ENCODE results near the gene BFSP2. TPM values are rescaled to one million over a fixed set of nuclear protein-coding genes. Genes with fewer than 3 reads are reported as not detected.

BFSP2 gene
- total RNA-seq, 4 donors from 2014 or later = 2.6 TPM; not detected in 3

DNA sequence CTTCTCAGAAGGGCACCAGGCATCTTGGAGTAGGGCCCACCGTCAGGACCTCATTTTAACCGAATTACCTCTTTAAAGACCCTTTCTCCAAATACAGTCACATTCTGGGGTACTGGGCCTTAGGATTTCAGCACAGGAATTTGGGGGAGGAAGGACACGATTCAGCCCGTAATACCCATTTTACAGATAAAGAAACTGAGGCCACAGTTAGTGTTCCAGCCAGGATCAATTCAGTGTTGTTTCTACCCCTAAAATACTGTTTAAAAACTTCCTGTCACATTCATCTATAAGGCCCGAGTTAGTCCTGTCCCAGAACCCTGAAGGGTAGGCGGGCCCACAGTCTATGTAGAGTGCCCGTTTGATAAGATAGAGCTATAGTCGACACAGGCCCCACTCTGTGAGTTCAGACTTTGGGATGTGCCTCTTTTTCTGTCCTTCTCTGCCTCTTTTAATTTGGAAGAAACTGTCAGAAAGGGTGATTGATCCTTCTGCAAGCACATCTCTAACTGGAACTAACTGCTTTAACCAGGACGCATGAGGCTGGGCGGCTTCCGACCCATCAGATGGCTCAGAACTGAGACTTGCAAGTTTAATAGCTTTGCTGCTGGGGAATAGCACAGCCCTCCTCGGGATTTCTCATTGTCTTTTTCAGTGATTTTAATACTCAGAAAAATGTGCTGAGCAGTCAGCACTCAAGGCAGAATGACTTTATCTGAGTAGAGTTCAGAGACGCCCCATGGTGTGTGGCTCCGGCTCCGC, 19.5 kb downstream of the BFSP2 start:
- Histone ChIP-seq H3K36me3 (no peaks in the 10 kb centered on the region), H3K27ac (no peak overlapping the region), H3K4me3 (no peak overlapping the region), H3K4me1 (peaks cover 0 to 7% (median 0%) of the 10 kb centered on the region in 4 donors), H3K27me3 (no peaks in the 10 kb centered on the region), H3K9me3 (no peaks in the 10 kb centered on the region)
- 84 to 86% methylated on average over 13 to 15 of the region's 15 CpGs for WGBS, 2 donors
- no peak for DNase-seq (ENCODE audit: low spot score in 2 of 2)
- TF ChIP-seq, protein P1, sequence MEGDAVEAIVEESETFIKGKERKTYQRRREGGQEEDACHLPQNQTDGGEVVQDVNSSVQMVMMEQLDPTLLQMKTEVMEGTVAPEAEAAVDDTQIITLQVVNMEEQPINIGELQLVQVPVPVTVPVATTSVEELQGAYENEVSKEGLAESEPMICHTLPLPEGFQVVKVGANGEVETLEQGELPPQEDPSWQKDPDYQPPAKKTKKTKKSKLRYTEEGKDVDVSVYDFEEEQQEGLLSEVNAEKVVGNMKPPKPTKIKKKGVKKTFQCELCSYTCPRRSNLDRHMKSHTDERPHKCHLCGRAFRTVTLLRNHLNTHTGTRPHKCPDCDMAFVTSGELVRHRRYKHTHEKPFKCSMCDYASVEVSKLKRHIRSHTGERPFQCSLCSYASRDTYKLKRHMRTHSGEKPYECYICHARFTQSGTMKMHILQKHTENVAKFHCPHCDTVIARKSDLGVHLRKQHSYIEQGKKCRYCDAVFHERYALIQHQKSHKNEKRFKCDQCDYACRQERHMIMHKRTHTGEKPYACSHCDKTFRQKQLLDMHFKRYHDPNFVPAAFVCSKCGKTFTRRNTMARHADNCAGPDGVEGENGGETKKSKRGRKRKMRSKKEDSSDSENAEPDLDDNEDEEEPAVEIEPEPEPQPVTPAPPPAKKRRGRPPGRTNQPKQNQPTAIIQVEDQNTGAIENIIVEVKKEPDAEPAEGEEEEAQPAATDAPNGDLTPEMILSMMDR (IDR thresholded peaks at IDR 0.05) = no peak
- TF ChIP-seq POLR2A (IDR thresholded peaks at IDR 0.05) (no peak), EP300 (IDR thresholded peaks at IDR 0.05) (no peak)

DNA sequence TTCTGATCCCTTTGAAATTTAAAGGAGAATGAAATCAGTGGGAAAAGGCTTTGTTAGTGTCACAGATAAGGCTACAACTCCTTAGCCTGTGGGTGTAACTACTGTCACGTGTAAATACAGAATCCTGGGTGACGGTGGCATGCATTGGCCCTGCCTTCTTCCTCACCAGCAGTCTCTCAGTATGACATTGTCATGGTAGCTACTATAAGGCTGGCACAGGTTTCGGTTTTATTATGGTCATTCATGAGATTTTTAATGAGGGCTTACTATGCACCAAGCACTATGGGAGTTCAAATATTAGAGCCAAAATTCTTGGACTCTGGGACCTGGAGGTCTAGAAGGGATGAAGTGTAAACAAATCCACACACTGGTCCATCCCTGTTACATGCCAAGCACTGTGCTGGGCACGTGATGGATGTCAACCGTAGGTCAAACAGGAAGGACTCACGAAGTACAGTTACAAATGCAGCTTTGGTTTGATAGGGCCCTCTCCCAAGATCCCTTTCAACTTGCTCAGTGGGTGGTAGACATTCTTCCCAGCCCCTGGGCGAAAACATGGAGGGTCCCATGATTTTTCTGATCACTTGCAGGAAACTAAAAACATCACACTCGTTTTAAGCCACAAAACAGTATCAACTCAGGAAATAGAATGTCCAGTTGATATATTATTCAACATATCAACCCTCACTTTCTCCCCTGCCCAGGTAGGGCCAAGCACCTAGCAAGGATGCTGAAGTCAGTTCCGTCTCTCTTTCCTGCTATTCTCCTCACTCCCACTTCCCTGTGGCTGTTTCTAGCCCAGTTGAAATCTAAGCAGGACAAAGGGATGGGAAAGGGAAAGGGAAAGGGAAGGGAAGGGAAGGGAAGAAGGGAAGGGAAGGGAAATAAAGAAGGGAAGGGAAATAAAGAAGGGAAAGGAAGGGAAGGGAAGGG, 25.3 kb downstream of the BFSP2 start:
- Histone ChIP-seq H3K36me3 (no peaks in the 10 kb centered on the region), H3K27me3 (peaks cover 0 to 9% of the 10 kb centered on the region in 2 donors), H3K4me1 (peaks cover 0 to 7% (median 0%) of the 10 kb centered on the region in 4 donors), H3K4me3 (no peak overlapping the region), H3K27ac (no peak overlapping the region), H3K9me3 (no peaks in the 10 kb centered on the region)
- TF ChIP-seq POLR2A (IDR thresholded peaks at IDR 0.05) (no peak), EP300 (IDR thresholded peaks at IDR 0.05) (no peak)
- TF ChIP-seq, protein P1 (IDR thresholded peaks at IDR 0.05) = no peak
- DNase-seq (ENCODE audit: low spot score in 2 of 2) = no peak
- 76 to 78% methylated on average over 9 of the region's 9 CpGs for WGBS, 2 donors

DNA sequence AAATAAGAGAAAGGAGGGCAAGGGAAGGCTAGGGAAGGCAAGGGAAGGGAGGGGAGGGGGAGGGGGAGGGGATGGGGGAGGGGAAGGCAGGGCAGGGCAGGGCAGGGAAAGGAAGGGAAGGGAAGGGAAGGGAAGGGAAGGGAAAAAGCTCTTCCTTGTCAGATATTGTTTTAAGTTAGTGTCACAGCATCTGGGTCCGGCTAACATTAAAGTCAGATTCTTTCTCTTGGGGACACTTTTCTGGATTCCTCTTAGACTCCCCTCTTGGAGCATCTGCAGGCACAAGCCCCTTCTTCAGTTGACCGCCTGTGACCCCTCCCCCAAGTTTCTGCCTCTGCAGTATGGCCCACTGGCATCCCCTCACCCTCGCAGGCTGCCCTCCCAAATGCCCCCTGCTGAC, 26.0 kb downstream of the BFSP2 start:
- Histone ChIP-seq H3K4me3 (no peak overlapping the region), H3K27me3 (peaks cover 0 to 9% of the 10 kb centered on the region in 2 donors), H3K9me3 (no peaks in the 10 kb centered on the region), H3K36me3 (no peaks in the 10 kb centered on the region), H3K27ac (no peak overlapping the region), H3K4me1 (peaks cover 0 to 7% (median 0%) of the 10 kb centered on the region in 4 donors)
- TF ChIP-seq EP300 (IDR thresholded peaks at IDR 0.05) (no peak), POLR2A (IDR thresholded peaks at IDR 0.05) (no peak)
- TF ChIP-seq, protein P1 (IDR thresholded peaks at IDR 0.05) = no peak
- DNase-seq (ENCODE audit: low spot score in 2 of 2) = no peak
- WGBS, 2 donors = 66 to 79% methylated on average over 3 of the region's 3 CpGs

DNA sequence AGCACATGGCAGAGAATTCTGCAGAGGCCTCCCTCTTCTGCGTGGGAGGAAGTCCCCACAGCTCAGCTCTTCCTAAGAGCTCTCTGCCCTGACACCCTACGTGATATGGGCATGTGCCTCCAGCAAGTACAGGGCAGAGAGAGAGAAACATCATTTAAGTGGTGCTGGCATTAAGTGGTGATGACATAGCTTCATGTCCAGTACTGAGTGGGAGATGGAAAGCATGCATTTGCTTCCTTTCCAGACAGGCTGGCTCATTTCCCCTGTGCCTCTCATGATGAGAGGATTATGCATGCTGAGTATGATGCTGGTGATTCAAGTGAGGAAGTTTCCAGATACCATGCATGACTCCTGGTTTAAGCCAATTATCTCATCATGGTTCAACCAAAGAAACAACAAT, 26.9 kb downstream of the BFSP2 start:
- Histone ChIP-seq H3K9me3 (no peaks in the 10 kb centered on the region), H3K4me3 (no peak overlapping the region), H3K4me1 (peaks cover 0 to 7% (median 0%) of the 10 kb centered on the region in 4 donors), H3K27me3 (peaks cover 0 to 9% of the 10 kb centered on the region in 2 donors), H3K27ac (no peak overlapping the region), H3K36me3 (no peaks in the 10 kb centered on the region)
- TF ChIP-seq, protein P1 (IDR thresholded peaks at IDR 0.05) = no peak
- TF ChIP-seq EP300 (IDR thresholded peaks at IDR 0.05) = no peak
- TF ChIP-seq POLR2A (IDR thresholded peaks at IDR 0.05) = no peak
- no peak for DNase-seq (ENCODE audit: low spot score in 2 of 2)
- 63 to 70% methylated on average over 2 of the region's 2 CpGs for WGBS, 2 donors

Measured in tibial nerve (tissue), 4 donors.